Loucy (cell line): ENCODE results near the gene RB1.

ENCODE experiments used
- H2AFZ ChIP-seq: fragments of 200-600 bp; sonication (generic); 2 replicates; pipeline ENCODE4 v1.6.0; 2016; ENCODE audit warnings: antibody characterized with exemption, mild to moderate bottlenecking, low read length, moderate library complexity
- H3F3A ChIP-seq: fragments of 200-600 bp; 2 replicates; pipeline ENCODE4 v1.6.0; 2016; ENCODE audit warnings: antibody characterized with exemption, low read depth, mild to moderate bottlenecking
- H3K27me3 ChIP-seq: fragments of 200-600 bp; sonication (generic); 2 replicates; pipeline ENCODE4 v1.6.1; 2014; ENCODE audit warnings: low read length, mild to moderate bottlenecking; ENCODE audit not compliant: insufficient read depth, poor library complexity, severe bottlenecking
- H3K36me3 ChIP-seq: fragments of 200-600 bp; sonication (generic); 2 replicates; pipeline ENCODE4 v1.6.1; 2016; ENCODE audit warnings: low read length; ENCODE audit not compliant: insufficient read depth
- H3K4me1 ChIP-seq: fragments of 200-600 bp; sonication (generic); 2 replicates; pipeline ENCODE4 v1.5.1; 2014; ENCODE audit warnings: low read length, mild to moderate bottlenecking; ENCODE audit not compliant: insufficient read depth, poor library complexity, severe bottlenecking
- H3K4me2 ChIP-seq: fragments of 200-600 bp; sonication (generic); 2 replicates; pipeline ENCODE4 v1.6.0; 2014; ENCODE audit warnings: antibody characterized with exemption, low read length, low read depth, mild to moderate bottlenecking; ENCODE audit not compliant: poor library complexity, severe bottlenecking
- H3K4me3 ChIP-seq: fragments of 200-600 bp; sonication (generic); 2 replicates; pipeline ENCODE4 v1.5.1; 2014; ENCODE audit warnings: low read length, mild to moderate bottlenecking, mixed read lengths; ENCODE audit not compliant: poor library complexity, severe bottlenecking
- H3K79me2 ChIP-seq: fragments of 200-600 bp; sonication (generic); 2 replicates; pipeline ENCODE4 v1.6.1; 2014; ENCODE audit warnings: low read length; ENCODE audit not compliant: insufficient read depth
- H3K9ac ChIP-seq: fragments of 200-600 bp; sonication (generic); 2 replicates; pipeline ENCODE4 v1.6.0; 2014; ENCODE audit warnings: mild to moderate bottlenecking, low read depth, low read length, moderate library complexity; ENCODE audit not compliant: poor library complexity, severe bottlenecking
- H3K9me2 ChIP-seq: fragments of 200-600 bp; sonication (generic); replicated peaks from 2 replicates; pipeline ENCODE4 v1.6.1; 2016; ENCODE audit warnings: low read depth, low read length, mixed read lengths
- H3K9me3 ChIP-seq: fragments of 200-600 bp; sonication (generic); 2 replicates; pipeline ENCODE4 v1.6.1; 2014; ENCODE audit warnings: mild to moderate bottlenecking, antibody characterized with exemption, low read length, low read depth; ENCODE audit not compliant: insufficient read depth
- H4K20me1 ChIP-seq: fragments of 200-600 bp; sonication (generic); 2 replicates; pipeline ENCODE4 v1.6.0; 2014; ENCODE audit warnings: antibody characterized with exemption, low read length, mild to moderate bottlenecking; ENCODE audit not compliant: insufficient read depth, poor library complexity, severe bottlenecking
- CTCF ChIP-seq: fragments of 200-600 bp; sonication (generic); conservative IDR thresholded peaks from 2 replicates; pipeline ENCODE4 v1.5.1; 2014; ENCODE audit warnings: mild to moderate bottlenecking, antibody characterized with exemption, low read length
- EZH2phosphoT487 ChIP-seq: fragments of 200-600 bp; IDR thresholded peaks from 2 replicates; pipeline ENCODE4 v1.6.1; 2018; ENCODE audit warnings: antibody characterized with exemption, mild to moderate bottlenecking, moderate library complexity, borderline replicate concordance

The RB1 gene

GRCh38 chr13:48476215-48476614 lies 172.7 kb downstream of the RB1 start:
- H3K4me3 ChIP-seq: no peak overlapping the region
- H3K9me2 ChIP-seq: no peaks in the 10 kb centered on the region
- H3K27me3 ChIP-seq: no peaks in the 10 kb centered on the region
- peaks cover 3% of the 10 kb centered on the region; the same call in 1 of the 2 replicates for H3F3A ChIP-seq
- no peak overlapping the region for H3K9ac ChIP-seq
- no peaks in the 10 kb centered on the region for H3K9me3 ChIP-seq
- peaks cover 25% of the 10 kb centered on the region for H3K36me3 ChIP-seq
- no peaks in the 10 kb centered on the region for H3K4me1 ChIP-seq
- no peak overlapping the region for H2AFZ ChIP-seq
- no peak overlapping the region for H3K4me2 ChIP-seq
- no peaks in the 10 kb centered on the region for H3K79me2 ChIP-seq
- no peaks in the 10 kb centered on the region for H4K20me1 ChIP-seq
- TF ChIP-seq CTCF (no peak), EZH2phosphoT487 (no peak)

GRCh38 chr13:48476686-48477085 lies 173.1 kb downstream of the RB1 start:
- no peak overlapping the region for H2AFZ ChIP-seq
- no peak for TF ChIP-seq EZH2phosphoT487
- TF ChIP-seq CTCF: no peak
- no peaks in the 10 kb centered on the region for H3K4me1 ChIP-seq
- peaks cover 25% of the 10 kb centered on the region for H3K36me3 ChIP-seq
- no peaks in the 10 kb centered on the region for H3K27me3 ChIP-seq
- H3F3A ChIP-seq: 0 out of 2 replicates have a peak, but pooled peaks cover under 1% of the 10 kb centered on the region
- H3K9ac ChIP-seq: no peak overlapping the region
- no peaks in the 10 kb centered on the region for H3K9me2 ChIP-seq
- no peak overlapping the region for H3K4me3 ChIP-seq
- H3K9me3 ChIP-seq: no peaks in the 10 kb centered on the region
- H3K4me2 ChIP-seq: no peak overlapping the region
- no peaks in the 10 kb centered on the region for H4K20me1 ChIP-seq
- H3K79me2 ChIP-seq: no peaks in the 10 kb centered on the region

- no peak overlapping the region for H3K4me3 ChIP-seq
- H3K27me3 ChIP-seq: no peaks in the 10 kb centered on the region
- no peak overlapping the region for H3K4me2 ChIP-seq
- H2AFZ ChIP-seq: no peak overlapping the region
- no peaks in the 10 kb centered on the region for H3K9me3 ChIP-seq
- H3K4me1 ChIP-seq: no peaks in the 10 kb centered on the region
- TF ChIP-seq EZH2phosphoT487 (no peak), CTCF (no peak)
- H3K36me3 ChIP-seq: peaks cover 25% of the 10 kb centered on the region
- H3K79me2 ChIP-seq: no peaks in the 10 kb centered on the region
- H3F3A ChIP-seq: no peaks in the 10 kb centered on the region
- no peaks in the 10 kb centered on the region for H3K9me2 ChIP-seq
- H4K20me1 ChIP-seq: no peaks in the 10 kb centered on the region
- no peak overlapping the region for H3K9ac ChIP-seq
These were observed 173.8 kb downstream of the RB1 start for GRCh38 chr13:48477191-48477855.
